ENCODE measurements around the gene MGLL. TPM values are rescaled to one million over a fixed set of nuclear protein-coding genes. Genes with fewer than 3 reads are reported as not detected.

Gene MGLL
- total RNA-seq, 3 donors from 2014 or later = 2.2 to 8.0 (median 2.6) TPM

DNA sequence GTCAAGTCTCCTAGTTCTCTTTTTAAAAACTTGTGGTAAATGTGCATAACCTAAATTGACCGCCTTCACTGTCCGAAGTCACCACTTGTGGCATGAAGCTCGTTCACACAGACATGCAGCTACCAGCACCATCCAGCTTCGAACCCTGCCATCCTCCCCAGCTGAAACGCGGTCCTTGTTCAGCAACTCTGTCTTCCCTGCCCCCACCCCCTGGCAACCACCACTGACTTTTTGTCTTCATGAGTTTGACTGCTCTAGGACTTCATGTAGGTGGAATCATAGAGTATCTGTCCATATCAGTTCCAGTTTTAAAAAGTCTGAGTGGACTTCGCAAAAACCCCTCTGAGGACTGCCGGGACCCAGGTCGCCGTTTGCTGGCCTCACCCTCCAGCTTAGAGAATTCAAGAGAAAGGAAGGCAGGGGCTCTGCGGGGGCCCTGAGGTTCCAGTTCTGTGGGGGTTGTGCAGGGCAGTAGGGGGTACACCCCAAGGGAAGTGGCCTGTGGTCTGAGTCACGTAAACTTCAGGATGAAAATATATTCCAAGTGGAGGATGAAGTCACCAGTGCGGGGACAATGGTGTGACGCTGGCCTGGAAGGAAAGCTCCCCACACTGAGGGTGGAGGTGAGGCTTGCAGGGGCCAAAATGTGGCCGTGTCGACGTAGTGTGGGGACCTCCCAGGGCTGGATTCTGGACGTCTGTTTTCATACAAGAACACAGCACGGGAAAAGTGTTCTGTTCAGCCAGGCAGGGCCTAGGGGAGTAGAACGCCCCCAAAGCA is 82.0 kb downstream of the MGLL start:
- Mint-ChIP-seq H3K9me3 (no peaks in the 10 kb centered on the region), H3K4me1 (ENCODE audit: low read depth) (peaks cover 2% of the 10 kb centered on the region), H3K27me3 (ENCODE audit: low read depth) (no peaks in the 10 kb centered on the region), H3K36me3 (ENCODE audit: insufficient read depth) (no peaks in the 10 kb centered on the region), H3K4me3 (no peak overlapping the region)
- no peak for DNase-seq
- ATAC-seq = no peak

DNA sequence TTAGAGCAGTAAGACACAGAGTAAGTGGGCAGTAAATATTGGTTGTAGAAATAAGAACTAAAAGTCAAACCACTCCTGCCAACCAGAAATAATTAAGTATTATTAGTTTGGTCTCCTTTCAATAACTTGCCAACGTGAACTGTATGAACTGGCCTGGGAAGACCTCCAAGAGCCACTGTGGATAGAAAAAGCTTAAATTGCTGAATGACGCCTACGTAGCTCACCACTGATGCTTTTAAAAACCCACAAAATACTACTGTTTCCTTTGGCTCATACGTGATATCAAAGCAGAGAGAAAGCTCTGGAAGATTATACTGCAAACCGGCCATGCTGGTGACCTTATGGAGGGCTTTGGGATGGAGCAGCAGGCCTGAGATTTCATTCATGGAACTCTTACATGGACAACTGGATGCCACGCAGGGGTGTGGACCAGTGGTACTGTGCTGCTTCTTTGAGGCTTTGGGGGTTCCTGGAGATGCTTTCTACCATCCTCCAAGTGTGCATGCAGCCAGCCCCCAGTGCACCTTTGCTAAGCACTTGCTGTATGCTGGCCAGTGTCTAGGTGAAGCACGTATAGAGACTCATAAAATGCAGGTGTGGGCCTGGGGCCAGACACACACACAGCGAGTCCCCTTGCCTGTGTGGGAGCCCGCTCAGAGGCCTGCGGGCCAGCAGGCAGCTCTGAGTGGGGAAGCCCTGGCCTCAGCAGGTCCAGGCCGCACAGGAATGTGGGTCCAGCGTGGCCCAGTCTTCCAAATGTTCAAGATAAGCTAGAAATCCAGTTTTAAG is 82.8 kb downstream of the MGLL start:
- H3K4me1 Mint-ChIP-seq (ENCODE audit: low read depth) = peaks cover 2% of the 10 kb centered on the region
- no peak for ATAC-seq
- DNase-seq = no peak
- H3K36me3 Mint-ChIP-seq (ENCODE audit: insufficient read depth) = no peaks in the 10 kb centered on the region
- no peaks in the 10 kb centered on the region for H3K9me3 Mint-ChIP-seq
- no peak overlapping the region for H3K4me3 Mint-ChIP-seq
- H3K27me3 Mint-ChIP-seq (ENCODE audit: low read depth) = peaks cover 4% of the 10 kb centered on the region

DNA sequence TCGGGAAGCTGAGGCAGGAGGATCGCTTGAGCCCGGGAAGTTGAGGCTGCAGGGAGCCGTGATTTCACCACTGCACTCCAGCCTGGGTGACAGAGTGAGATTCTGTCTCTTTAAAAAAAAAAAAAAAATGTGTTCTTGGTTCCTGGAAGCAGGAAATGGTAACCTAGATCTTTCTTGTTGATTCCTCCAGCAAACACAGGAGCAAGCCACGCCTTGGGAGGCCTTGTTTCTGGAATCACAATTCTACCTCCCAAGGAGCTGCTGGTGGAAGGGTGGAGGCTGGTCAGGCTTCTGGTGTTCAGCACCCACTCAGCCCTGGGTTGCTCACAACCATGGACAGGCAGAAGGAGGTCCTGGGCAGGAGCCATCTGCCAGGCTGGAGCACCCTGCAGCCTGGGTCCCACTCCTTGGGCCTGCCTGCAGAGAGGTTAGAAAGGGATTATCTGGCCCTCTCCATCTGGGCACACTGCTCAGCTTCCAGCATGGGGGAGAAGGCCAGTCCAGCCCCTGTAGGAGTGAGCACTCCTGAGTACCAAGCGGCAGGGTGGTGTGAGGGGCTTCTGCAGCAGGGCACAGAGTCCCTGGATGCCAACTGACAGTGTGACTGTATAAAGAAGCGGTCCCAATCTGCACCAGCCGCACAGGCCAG is 84.0 kb downstream of the MGLL start:
- no peaks in the 10 kb centered on the region for H3K36me3 Mint-ChIP-seq (ENCODE audit: insufficient read depth)
- no peak for ATAC-seq

DNA sequence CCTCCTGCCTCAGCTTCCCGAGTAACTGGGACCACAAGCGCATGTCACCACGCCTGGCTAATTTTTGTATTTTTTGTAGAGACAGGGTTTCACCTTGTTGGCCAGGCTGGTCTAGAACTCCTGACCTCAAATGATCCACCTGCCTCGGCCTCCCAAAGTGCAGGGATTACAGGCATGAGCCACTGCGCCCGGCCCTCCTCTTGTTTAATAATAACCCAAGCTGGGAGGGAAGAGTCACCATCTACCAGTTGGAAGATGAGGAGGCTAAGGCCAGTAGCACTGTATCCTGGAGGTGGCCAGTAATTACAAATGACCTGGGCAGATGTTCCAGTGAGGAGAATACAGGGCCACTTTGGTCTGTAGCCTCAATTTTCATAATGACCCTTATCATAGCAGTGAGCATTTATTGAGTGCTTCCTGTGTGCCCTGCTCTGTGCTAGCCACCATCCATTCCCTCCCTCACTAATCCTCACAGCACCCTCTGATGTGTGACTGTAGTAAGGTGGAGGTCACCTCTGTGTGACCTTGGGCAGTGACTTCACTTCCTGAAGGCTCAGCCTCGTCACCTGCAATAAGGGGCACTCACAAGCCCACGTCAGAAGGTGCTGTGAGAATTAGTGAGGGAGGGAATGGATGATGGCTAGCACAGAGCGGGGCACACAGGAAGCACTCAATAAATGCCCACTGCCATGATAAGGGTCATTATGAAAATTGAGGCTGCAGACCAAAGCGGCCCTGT is 85.3 kb downstream of the MGLL start:
- peaks cover 2% of the 10 kb centered on the region for H3K4me1 Mint-ChIP-seq (ENCODE audit: low read depth)
- H3K9me3 Mint-ChIP-seq = no peaks in the 10 kb centered on the region
- H3K36me3 Mint-ChIP-seq (ENCODE audit: insufficient read depth) = no peaks in the 10 kb centered on the region
- H3K4me3 Mint-ChIP-seq = no peak overlapping the region
- peaks cover 11% of the 10 kb centered on the region for H3K27me3 Mint-ChIP-seq (ENCODE audit: low read depth)
- DNase-seq = no peak
- no peak for ATAC-seq

More for the DNA sequence above, 84.0 kb downstream of the MGLL start:
- Mint-ChIP-seq H3K9me3 (no peaks in the 10 kb centered on the region), H3K4me3 (no peak overlapping the region), H3K4me1 (ENCODE audit: low read depth) (peaks cover 2% of the 10 kb centered on the region), H3K27me3 (ENCODE audit: low read depth) (peaks cover 8% of the 10 kb centered on the region)
- no peak for DNase-seq

DNA sequence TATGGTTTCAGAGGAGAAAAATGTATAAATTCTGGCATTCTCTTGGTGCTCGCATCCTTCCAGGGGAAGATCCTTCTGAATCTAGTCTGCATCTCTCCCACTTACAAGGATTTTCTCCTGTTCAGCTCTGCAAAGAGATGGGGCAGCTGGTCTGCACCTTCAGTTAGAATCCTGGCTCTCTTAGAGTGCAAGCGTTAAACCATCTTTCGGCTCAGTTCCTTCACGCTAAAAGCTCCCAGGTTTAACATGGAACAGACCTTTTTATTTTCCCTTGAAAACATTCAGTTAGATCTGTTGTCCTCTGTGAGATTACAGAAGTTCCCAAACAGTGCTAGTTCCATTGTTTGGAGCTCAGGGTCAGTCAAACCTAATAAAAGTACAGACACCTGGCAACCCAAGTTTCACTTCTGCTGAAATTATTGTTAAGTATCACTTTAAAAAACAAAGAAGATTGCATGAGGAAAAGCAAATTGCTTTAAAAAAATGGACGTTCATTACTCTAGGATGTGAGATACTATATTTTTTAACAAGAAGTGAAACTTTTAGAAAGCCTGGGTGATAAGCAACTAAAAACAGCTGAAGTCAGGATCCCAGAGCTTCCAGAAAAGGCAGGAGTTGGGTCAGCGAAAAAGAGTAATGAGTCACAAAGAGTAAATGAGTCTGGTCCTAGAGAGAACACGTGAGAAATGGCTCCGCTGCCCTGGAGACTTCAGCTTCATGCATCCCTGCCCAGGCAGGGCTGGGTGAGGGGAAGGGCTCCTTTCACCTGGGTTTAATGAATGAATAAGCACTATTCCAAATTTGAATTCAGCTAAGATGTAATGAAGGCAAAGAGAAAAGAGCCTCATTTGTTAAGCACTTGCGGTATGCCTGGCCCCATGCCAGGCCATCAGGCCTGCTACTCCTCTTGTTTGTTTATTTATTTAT is 86.3 kb downstream of the MGLL start:
- H3K4me1 Mint-ChIP-seq (ENCODE audit: low read depth) = peaks cover 2% of the 10 kb centered on the region
- DNase-seq (no peak), ATAC-seq (no peak)
- H3K27me3 Mint-ChIP-seq (ENCODE audit: low read depth) = peaks cover 15% of the 10 kb centered on the region
- no peaks in the 10 kb centered on the region for H3K9me3 Mint-ChIP-seq
- H3K36me3 Mint-ChIP-seq (ENCODE audit: insufficient read depth) = no peaks in the 10 kb centered on the region
- no peak overlapping the region for H3K4me3 Mint-ChIP-seq

DNA sequence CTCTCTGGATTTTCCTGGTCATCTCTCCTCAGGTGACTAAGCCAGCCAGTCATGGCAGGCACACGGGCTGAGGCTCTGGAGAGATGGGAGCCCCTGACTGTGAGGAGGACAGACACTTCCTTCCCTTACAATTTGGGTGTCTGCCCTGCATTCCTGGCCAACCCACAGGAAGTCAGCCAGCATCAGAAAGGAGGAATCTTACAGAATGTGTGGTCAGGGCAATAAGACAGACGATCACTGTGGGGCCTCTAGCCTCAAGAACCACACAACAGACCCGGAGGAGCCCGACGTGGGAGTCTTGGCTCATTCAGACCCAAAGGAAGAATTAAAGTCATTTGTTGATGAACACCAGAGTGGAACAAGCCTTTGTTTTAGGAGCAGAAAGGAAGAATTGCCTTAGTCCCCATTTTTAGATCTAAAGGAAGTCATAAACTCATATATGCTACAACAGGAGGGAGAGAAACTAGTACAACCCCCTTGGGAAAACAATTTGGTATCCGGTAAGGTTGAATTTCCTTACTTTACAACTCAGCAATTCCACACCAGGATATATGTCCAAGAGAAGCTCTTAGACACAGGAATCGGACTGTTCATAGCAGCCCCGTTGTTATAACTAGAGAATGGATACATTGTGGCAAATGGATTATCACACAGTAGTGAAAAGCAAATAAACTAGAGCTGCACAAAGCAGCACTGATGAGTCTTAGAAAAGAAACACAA is 87.4 kb downstream of the MGLL start:
- Mint-ChIP-seq H3K4me1 (ENCODE audit: low read depth) (peaks cover 2% of the 10 kb centered on the region), H3K36me3 (ENCODE audit: insufficient read depth) (no peaks in the 10 kb centered on the region), H3K9me3 (no peaks in the 10 kb centered on the region), H3K27me3 (ENCODE audit: low read depth) (peaks cover 21% of the 10 kb centered on the region), H3K4me3 (no peak overlapping the region)
- DNase-seq (no peak), ATAC-seq (no peak)

DNA sequence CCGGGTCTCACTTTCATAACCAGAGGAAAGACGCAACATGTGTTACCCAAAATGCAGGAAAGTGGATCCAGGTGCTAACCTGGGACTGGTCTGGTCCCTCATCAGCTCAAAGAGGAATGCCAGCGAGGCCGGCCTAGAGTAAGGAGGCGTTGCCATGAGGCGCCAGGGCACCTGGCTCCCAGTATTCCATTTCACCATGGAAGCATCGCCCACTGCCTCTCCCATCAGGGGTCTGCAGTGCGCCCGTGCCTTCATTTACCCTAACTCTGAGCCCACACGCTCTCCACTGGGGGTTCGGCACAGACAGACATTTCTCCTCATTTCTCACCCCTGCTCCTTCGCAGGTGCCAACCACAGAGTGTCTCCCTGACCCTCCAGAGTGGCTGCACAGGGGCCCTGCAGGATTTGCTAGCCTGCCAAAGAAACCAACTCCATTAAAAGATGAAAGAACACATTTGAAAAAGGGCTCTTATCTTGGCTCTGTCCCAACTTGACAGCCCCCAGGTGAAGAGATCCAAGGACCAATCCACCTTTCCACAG is 88.1 kb downstream of the MGLL start:
- H3K27me3 Mint-ChIP-seq (ENCODE audit: low read depth) = peaks cover 21% of the 10 kb centered on the region
- H3K4me3 Mint-ChIP-seq = no peak overlapping the region
- no peak for DNase-seq
- no peaks in the 10 kb centered on the region for H3K36me3 Mint-ChIP-seq (ENCODE audit: insufficient read depth)
- ATAC-seq = no peak
- peaks cover 2% of the 10 kb centered on the region for H3K4me1 Mint-ChIP-seq (ENCODE audit: low read depth)
- no peaks in the 10 kb centered on the region for H3K9me3 Mint-ChIP-seq

DNA sequence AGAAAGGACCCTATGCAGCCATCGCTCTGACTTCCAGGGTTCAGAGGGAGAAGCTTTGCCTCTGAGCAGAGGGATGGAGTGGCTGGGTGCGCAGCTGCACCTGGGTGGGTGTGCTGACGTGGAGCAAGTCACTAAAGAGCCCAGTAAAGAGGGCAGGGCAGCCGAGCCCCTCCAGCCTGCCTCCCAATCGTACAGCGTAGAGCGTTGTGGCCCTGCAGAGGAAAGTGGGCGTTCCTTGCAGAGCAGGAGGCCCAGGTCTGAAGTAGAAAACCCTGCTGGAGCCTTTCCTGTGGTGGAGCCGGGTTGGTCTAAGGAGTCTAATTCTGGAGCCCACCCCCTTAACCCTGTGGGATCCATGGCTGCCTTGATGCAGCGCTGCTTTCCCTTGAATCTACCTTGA is 88.5 kb downstream of the MGLL start:
- Mint-ChIP-seq H3K27me3 (ENCODE audit: low read depth) (peaks cover 21% of the 10 kb centered on the region), H3K9me3 (no peaks in the 10 kb centered on the region), H3K4me3 (no peak overlapping the region), H3K36me3 (ENCODE audit: insufficient read depth) (no peaks in the 10 kb centered on the region), H3K4me1 (ENCODE audit: low read depth) (peaks cover 2% of the 10 kb centered on the region)
- DNase-seq (no peak), ATAC-seq (no peak)

DNA sequence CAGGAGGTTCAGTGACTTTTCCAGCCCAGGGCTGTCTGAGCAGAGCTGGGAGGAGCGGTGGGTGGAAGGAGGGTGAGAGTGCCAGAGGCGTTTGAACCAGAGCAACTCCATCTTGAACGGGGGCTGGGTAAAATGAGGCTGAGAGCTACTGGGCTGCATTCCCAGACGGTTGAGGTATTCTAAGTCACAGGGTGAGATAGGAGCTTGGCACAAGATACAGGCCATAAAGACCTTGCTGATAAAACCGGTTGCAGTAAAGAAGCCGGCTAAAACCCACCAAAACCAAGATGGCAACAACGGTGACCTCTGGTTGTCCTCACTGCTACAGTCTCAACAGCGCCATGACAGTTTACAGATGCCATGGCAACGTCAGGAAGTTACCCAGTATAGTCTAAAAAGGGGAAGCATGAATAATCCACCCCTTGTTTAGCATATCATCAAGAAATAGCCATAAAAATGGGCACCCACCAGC is 89.4 kb downstream of the MGLL start:
- H3K9me3 Mint-ChIP-seq = no peaks in the 10 kb centered on the region
- no peaks in the 10 kb centered on the region for H3K36me3 Mint-ChIP-seq (ENCODE audit: insufficient read depth)
- ATAC-seq (no peak), DNase-seq (no peak)
- peaks cover 21% of the 10 kb centered on the region for H3K27me3 Mint-ChIP-seq (ENCODE audit: low read depth)
- H3K4me3 Mint-ChIP-seq = no peak overlapping the region
- no peaks in the 10 kb centered on the region for H3K4me1 Mint-ChIP-seq (ENCODE audit: low read depth)

DNA sequence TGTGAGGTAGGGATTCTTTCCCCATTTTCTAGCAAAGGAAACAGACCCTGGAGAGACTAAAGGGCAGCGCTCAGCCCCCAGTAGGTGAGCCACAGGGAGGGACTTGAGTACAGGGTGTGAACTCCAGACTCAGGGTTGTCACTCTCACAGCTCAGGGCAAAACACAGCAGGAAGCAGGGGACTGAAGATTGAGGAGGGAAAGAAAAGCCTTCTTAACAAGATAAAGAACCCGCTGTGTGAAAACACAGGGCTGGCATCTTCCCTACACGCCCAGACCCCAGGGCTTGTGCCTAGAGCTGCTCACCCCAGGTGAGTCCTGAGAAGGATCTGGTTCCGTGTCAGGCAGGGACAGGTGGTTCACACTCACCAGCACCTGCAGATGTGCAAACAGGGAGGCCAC is 90.0 kb downstream of the MGLL start:
- ATAC-seq = no peak

DNA sequence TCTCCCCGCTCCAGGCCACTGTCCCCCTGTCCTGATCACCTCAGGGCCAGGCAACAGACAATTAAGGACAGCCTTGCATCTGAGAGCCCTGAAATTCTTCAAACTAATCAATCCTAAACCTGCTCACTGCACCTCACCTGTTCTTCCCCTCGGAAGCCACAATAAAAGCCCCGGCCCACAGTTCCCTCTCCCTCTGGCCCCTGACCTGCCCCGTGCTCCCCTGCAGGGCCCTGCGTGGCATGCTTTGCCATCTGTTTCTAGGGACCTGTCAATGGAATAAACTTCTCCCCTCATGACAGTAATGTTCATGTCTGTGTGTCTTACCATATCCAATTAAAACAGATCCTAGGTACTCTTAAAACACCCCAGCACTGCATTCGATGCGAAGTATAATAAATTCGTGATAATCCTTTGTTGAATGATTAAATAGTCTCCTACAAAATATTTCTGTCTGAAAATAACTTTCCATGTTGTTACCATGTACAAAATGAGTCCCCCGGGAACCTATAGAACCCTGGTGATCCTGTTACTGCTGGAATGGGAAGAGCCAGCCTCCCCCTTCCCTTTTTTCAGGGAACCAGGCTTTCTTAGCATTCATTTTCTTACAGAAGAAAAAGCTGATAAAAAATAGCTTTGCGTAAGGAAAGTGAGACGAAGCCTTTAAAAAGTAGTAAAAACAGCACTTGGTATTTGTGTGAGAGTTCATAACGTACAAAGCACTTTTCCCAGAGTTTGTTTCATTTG is 90.6 kb downstream of the MGLL start:
- no peak overlapping the region for H3K4me3 Mint-ChIP-seq
- ATAC-seq (no peak), DNase-seq (no peak)
- no peaks in the 10 kb centered on the region for H3K9me3 Mint-ChIP-seq
- H3K4me1 Mint-ChIP-seq (ENCODE audit: low read depth) = no peaks in the 10 kb centered on the region
- H3K27me3 Mint-ChIP-seq (ENCODE audit: low read depth) = peaks cover 21% of the 10 kb centered on the region
- no peaks in the 10 kb centered on the region for H3K36me3 Mint-ChIP-seq (ENCODE audit: insufficient read depth)

More for the DNA sequence above, 90.0 kb downstream of the MGLL start:
- no peak overlapping the region for H3K4me3 Mint-ChIP-seq
- peaks cover 21% of the 10 kb centered on the region for H3K27me3 Mint-ChIP-seq (ENCODE audit: low read depth)
- H3K9me3 Mint-ChIP-seq = no peaks in the 10 kb centered on the region
- no peak for DNase-seq
- H3K36me3 Mint-ChIP-seq (ENCODE audit: insufficient read depth) = no peaks in the 10 kb centered on the region
- no peaks in the 10 kb centered on the region for H3K4me1 Mint-ChIP-seq (ENCODE audit: low read depth)

DNA sequence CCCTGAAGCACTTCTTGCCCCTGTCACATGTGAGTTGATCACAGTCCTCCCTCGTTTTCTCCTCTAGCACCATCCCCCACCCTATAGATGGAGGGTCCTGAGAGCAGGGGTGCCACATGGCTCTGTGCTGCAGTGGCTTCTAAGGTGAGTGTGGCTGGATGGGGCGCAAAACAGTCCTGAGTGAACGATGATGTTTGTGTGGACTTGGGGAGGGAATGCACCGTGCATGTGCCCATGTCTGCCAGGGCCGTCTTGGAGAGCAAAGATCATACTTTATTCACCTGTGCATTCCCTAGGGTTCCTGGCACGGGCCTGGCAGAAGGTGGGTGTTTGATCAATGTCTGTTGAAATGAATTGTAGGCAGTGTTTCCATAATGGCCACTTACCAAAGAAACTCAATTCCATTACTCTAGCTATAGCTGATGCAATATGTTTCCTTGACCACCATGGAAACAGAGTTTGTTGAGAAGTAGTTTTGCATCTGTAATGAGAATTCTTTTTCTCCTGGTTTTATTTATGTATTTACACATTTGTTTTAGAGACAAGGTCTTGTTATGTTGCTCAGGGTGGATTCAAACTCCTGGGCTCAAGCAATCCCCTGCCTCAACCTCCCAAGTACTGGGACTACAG is 91.5 kb downstream of the MGLL start:
- ATAC-seq = no peak
- no peak for DNase-seq
- Mint-ChIP-seq H3K4me3 (no peak overlapping the region), H3K27me3 (ENCODE audit: low read depth) (peaks cover 21% of the 10 kb centered on the region), H3K9me3 (no peaks in the 10 kb centered on the region), H3K36me3 (ENCODE audit: insufficient read depth) (no peaks in the 10 kb centered on the region), H3K4me1 (ENCODE audit: low read depth) (no peaks in the 10 kb centered on the region)
